ENCODE results near the gene KDM3B. TPM values are rescaled to one million over a fixed set of nuclear protein-coding genes. Genes with fewer than 3 reads are reported as not detected.

KDM3B gene
- total RNA-seq, 4 donors from 2014 or later: 64.8 to 89.4 (median 75.6) TPM

DNA sequence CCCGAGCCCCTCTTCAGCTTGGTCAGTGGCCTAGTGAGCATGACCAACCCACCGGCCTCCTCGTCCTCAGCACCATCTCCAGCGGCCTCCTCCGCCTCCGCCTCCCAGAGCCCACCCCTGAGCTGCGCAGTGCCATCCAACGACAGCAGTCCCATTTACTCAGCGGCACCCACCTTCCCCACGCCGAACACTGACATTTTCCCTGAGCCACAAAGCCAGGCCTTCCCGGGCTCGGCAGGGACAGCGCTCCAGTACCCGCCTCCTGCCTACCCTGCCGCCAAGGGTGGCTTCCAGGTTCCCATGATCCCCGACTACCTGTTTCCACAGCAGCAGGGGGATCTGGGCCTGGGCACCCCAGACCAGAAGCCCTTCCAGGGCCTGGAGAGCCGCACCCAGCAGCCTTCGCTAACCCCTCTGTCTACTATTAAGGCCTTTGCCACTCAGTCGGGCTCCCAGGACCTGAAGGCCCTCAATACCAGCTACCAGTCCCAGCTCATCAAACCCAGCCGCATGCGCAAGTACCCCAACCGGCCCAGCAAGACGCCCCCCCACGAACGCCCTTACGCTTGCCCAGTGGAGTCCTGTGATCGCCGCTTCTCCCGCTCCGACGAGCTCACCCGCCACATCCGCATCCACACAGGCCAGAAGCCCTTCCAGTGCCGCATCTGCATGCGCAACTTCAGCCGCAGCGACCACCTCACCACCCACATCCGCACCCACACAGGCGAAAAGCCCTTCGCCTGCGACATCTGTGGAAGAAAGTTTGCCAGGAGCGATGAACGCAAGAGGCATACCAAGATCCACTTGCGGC lies 114.6 kb downstream of the KDM3B start:
- Histone ChIP-seq H3K4me1 (peaks cover 11 to 36% of the 10 kb centered on the region in 2 donors), H3K4me3 (replicated peaks in 1 of 3) (peak overlapping the region in 2 of 3 donors; percentile 48 to 91), H3K36me3 (peaks cover 0 to 15% of the 10 kb centered on the region in 2 donors), H3K9me3 (no peaks in the 10 kb centered on the region), H3K27ac (no peak overlapping the region), H3K27me3 (no peaks in the 10 kb centered on the region)
- TF ChIP-seq POLR2A (IDR thresholded peaks at IDR 0.05): no peak
- TF ChIP-seq, protein P1, sequence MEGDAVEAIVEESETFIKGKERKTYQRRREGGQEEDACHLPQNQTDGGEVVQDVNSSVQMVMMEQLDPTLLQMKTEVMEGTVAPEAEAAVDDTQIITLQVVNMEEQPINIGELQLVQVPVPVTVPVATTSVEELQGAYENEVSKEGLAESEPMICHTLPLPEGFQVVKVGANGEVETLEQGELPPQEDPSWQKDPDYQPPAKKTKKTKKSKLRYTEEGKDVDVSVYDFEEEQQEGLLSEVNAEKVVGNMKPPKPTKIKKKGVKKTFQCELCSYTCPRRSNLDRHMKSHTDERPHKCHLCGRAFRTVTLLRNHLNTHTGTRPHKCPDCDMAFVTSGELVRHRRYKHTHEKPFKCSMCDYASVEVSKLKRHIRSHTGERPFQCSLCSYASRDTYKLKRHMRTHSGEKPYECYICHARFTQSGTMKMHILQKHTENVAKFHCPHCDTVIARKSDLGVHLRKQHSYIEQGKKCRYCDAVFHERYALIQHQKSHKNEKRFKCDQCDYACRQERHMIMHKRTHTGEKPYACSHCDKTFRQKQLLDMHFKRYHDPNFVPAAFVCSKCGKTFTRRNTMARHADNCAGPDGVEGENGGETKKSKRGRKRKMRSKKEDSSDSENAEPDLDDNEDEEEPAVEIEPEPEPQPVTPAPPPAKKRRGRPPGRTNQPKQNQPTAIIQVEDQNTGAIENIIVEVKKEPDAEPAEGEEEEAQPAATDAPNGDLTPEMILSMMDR (IDR thresholded peaks at IDR 0.05): no peak
- DNase-seq: peak in 1 of 2 donors; percentile 16
- WGBS, 2 donors: 93 to 94% methylated on average over 45 of the region's 45 CpGs
- intact Hi-C loops (cut with DNase I): no loop called here

DNA sequence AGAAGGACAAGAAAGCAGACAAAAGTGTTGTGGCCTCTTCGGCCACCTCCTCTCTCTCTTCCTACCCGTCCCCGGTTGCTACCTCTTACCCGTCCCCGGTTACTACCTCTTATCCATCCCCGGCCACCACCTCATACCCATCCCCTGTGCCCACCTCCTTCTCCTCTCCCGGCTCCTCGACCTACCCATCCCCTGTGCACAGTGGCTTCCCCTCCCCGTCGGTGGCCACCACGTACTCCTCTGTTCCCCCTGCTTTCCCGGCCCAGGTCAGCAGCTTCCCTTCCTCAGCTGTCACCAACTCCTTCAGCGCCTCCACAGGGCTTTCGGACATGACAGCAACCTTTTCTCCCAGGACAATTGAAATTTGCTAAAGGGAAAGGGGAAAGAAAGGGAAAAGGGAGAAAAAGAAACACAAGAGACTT lies 115.2 kb downstream of the KDM3B start:
- no peak for DNase-seq
- Histone ChIP-seq H3K4me1 (peaks cover 15 to 42% of the 10 kb centered on the region in 2 donors), H3K4me3 (replicated peaks in 1 of 3) (peak overlapping the region in 1 of 3 donors; percentile 48), H3K9me3 (no peaks in the 10 kb centered on the region), H3K36me3 (peaks cover 0 to 15% of the 10 kb centered on the region in 2 donors), H3K27ac (no peak overlapping the region), H3K27me3 (no peaks in the 10 kb centered on the region)
- 91 to 93% methylated on average over 14 of the region's 14 CpGs for WGBS, 2 donors
- intact Hi-C loops (cut with DNase I): no loop called here
- no peak for TF ChIP-seq POLR2A (IDR thresholded peaks at IDR 0.05)
- TF ChIP-seq, protein P1 (IDR thresholded peaks at IDR 0.05): no peak

GRCh38 chr5:138468133-138468965 lies 115.9 kb downstream of the KDM3B start:
- intact Hi-C loops (cut with DNase I): no loop called here
- Histone ChIP-seq H3K27ac (no peak overlapping the region), H3K27me3 (no peaks in the 10 kb centered on the region), H3K4me3 (replicated peaks in 1 of 3) (peak overlapping the region in 1 of 3 donors; percentile 48), H3K36me3 (peaks cover 0 to 15% of the 10 kb centered on the region in 2 donors), H3K4me1 (peaks cover 16 to 39% of the 10 kb centered on the region in 2 donors), H3K9me3 (no peaks in the 10 kb centered on the region)
- WGBS, 2 donors: 90 to 96% methylated on average over 7 of the region's 7 CpGs
- TF ChIP-seq POLR2A (IDR thresholded peaks at IDR 0.05): no peak
- TF ChIP-seq, protein P1 (IDR thresholded peaks at IDR 0.05): no peak
- DNase-seq: no peak

- no peak for DNase-seq
- peaks cover 0 to 15% of the 10 kb centered on the region in 2 donors for H3K36me3 ChIP-seq
- TF ChIP-seq, protein P1 (IDR thresholded peaks at IDR 0.05): no peak
- no peak for TF ChIP-seq POLR2A (IDR thresholded peaks at IDR 0.05)
- no peak overlapping the region for H3K27ac ChIP-seq
- peaks cover 16 to 37% of the 10 kb centered on the region in 2 donors for H3K4me1 ChIP-seq
- intact Hi-C loops (cut with DNase I): no loop called here
- no peaks in the 10 kb centered on the region for H3K27me3 ChIP-seq
- no peak overlapping the region for H3K4me3 ChIP-seq (replicated peaks in 1 of 3)
- H3K9me3 ChIP-seq: no peaks in the 10 kb centered on the region
- WGBS, 2 donors: 87 to 88% methylated on average over 8 of the region's 8 CpGs
Measured at GRCh38 chr5:138468966-138469539, 116.6 kb downstream of the KDM3B start.

All from thyroid gland (tissue), 4 donors.